HepG2 (cell line): ENCODE data around the gene SHC3. TPM values are rescaled to one million over a fixed set of nuclear protein-coding genes. Genes with fewer than 3 reads are reported as not detected.

Experiments used
- CEBPG ChIP-seq: IDR thresholded peaks from 2 replicates; pipeline ENCODE4 v1.6.1; 2016
- DDIT3 ChIP-seq: sonication (generic); formaldehyde crosslinking; IDR thresholded peaks from 2 replicates; pipeline ENCODE4 v1.4.0; 2020; ENCODE audit warnings: mild to moderate bottlenecking, missing genetic modification reagents
- GABPA ChIP-seq, 2 experiments: IDR thresholded peaks; 2 replicates each; pipeline ENCODE4 v1.6.1; 2011 to 2016; ENCODE audit warnings: low read depth in 2 of 2, low read length in 1 of 2, missing biosample characterization in 1 of 2, missing genetic modification characterization in 1 of 2
- RBM22 ChIP-seq: fragments of 200-400 bp; formaldehyde crosslinking; optimal IDR thresholded peaks from 2 replicates; pipeline ENCODE3; 2017; ENCODE audit warnings: mild to moderate bottlenecking, low read length, moderate library complexity
- THAP9 ChIP-seq: sonication (generic); formaldehyde crosslinking; IDR thresholded peaks from 2 replicates; pipeline ENCODE4; 2020; ENCODE audit warnings: missing genetic modification reagents, mild to moderate bottlenecking, borderline replicate concordance
- ZBTB4 ChIP-seq: sonication (generic); formaldehyde crosslinking; IDR thresholded peaks from 2 replicates; pipeline ENCODE4 v1.4.0; 2020; ENCODE audit warnings: missing genetic modification reagents, mild to moderate bottlenecking, borderline replicate concordance
- ZNF12 ChIP-seq: sonication (generic); formaldehyde crosslinking; IDR thresholded peaks from 2 replicates; pipeline ENCODE4 v1.5.0; 2020; ENCODE audit warnings: missing genetic modification reagents
- polyA plus RNA-seq, 8 experiments: library from polyadenylated mRNA; depleted of rRNA in 3 of 8; stranded (reverse) in 7 of 8; unstranded in 1 of 8; fragments of >200 nt; fragmentation: Illumina TruSeq in 4 of 8; extraction: Trizol in 4 of 8; gene quantifications; 2 replicates each; pipeline versions ENCODE4 v1.2.1 to v1.2.3, GENCODE V29; 2011 to 2016; ENCODE audit warnings: low read depth in 4 of 8, missing spikeins in 1 of 8, mixed read lengths in 1 of 8; ENCODE audit not compliant: insufficient read depth in 1 of 8
- total RNA-seq, 5 experiments: library from RNA; depleted of rRNA; stranded (reverse); fragments of >200 nt; fragmentation: Illumina TruSeq; extraction: Trizol; gene quantifications; 2 replicates each; pipeline ENCODE4 v1.2.3, GENCODE V29; 2016; ENCODE audit warnings: low read depth in 1 of 5

SHC3 gene
- total and polyA plus RNA-seq, 2 of the 13 experiments (the other 11 are each of a cell fraction or from before 2014, with no cell fraction given) = 0.09 to 0.89 TPM

GRCh38 chr9:89207026-89207425 is 28.4 kb upstream of the SHC3 start (continued):
- no peak for TF ChIP-seq ZBTB4 (CRISPR knock-in tag)
- TF ChIP-seq THAP9 (CRISPR knock-in tag) = no peak
- no peak for TF ChIP-seq DDIT3
- TF ChIP-seq ZNF12 (CRISPR knock-in tag) = no peak
- TF ChIP-seq GABPA (IDR thresholded peaks at IDR 0.05; ENCODE audit: low read depth, low read length) = no peak
- no peak for TF ChIP-seq GABPA (CRISPR knock-in tag; IDR thresholded peaks at IDR 0.05; ENCODE audit: low read depth)
- TF ChIP-seq CEBPG (CRISPR knock-in tag) = no peak
- TF ChIP-seq RBM22 = no peak
- TF ChIP-seq, all 625 proteins: peak for 0
